H9 (cell line): Measurements from ENCODE around the gene ACAP2. TPM values are rescaled to one million over a fixed set of nuclear protein-coding genes. Genes with fewer than 3 reads are reported as not detected.

ENCODE experiments used
- DNase-seq: peaks from one replicate; pipeline ENCODE4 v3.0.0-alpha.2; 2017
- H2AFZ ChIP-seq: one replicate; pipeline ENCODE4 v1.6.1; 2013; ENCODE audit warnings: mild to moderate bottlenecking, low read length, control low read depth, moderate library complexity
- H2AK5ac ChIP-seq: 2 replicates; pipeline ENCODE4 v1.6.1; 2013; ENCODE audit warnings: low read length, control low read depth, mixed read lengths; ENCODE audit not compliant: insufficient read length
- H2BK120ac ChIP-seq: one replicate; pipeline ENCODE4 v1.6.1; 2013; ENCODE audit warnings: low read depth, mild to moderate bottlenecking, low read length, control low read depth, inconsistent platforms; ENCODE audit not compliant: poor library complexity, severe bottlenecking
- H2BK12ac ChIP-seq: 2 replicates; pipeline ENCODE4 v1.6.1; 2013; ENCODE audit warnings: low read length, control low read depth, mixed read lengths, low read depth; ENCODE audit not compliant: insufficient read length
- H2BK15ac ChIP-seq: 2 replicates; pipeline ENCODE4 v1.6.1; 2013; ENCODE audit warnings: low read depth, low read length, control low read depth
- H2BK20ac ChIP-seq: one replicate; pipeline ENCODE4 v1.6.1; 2013; ENCODE audit warnings: low read depth, mild to moderate bottlenecking, low read length, control low read depth, inconsistent platforms; ENCODE audit not compliant: poor library complexity, severe bottlenecking
- H2BK5ac ChIP-seq: 2 replicates; pipeline ENCODE4 v1.6.1; 2013; ENCODE audit warnings: low read length, control low read depth, mixed read lengths; ENCODE audit not compliant: insufficient read length
- H3K14ac ChIP-seq: 2 replicates; pipeline ENCODE4 v1.6.1; 2013; ENCODE audit warnings: low read length, control low read depth; ENCODE audit not compliant: insufficient read depth
- H3K18ac ChIP-seq: 2 replicates; pipeline ENCODE4 v1.6.1; 2013; ENCODE audit warnings: low read depth, mild to moderate bottlenecking, mixed read lengths, low read length, control low read depth; ENCODE audit not compliant: insufficient read length
- H3K23ac ChIP-seq: 2 replicates; pipeline ENCODE4 v1.6.1; 2013; ENCODE audit warnings: low read length, control low read depth, mixed read lengths, low read depth; ENCODE audit not compliant: insufficient read length
- H3K23me2 ChIP-seq: 2 replicates; pipeline ENCODE4 v1.6.1; 2013; ENCODE audit warnings: low read depth, mild to moderate bottlenecking, mixed read lengths, low read length, control low read depth; ENCODE audit not compliant: insufficient read length, poor library complexity, severe bottlenecking
- H3K27ac ChIP-seq: 2 replicates; pipeline ENCODE4 v1.5.1; 2013; ENCODE audit warnings: low read length, control low read depth, mixed read lengths, low read depth; ENCODE audit not compliant: insufficient read length
- H3K27me3 ChIP-seq: 2 replicates; pipeline ENCODE4 v1.6.1; 2013; ENCODE audit warnings: low read length, control low read depth, inconsistent platforms; ENCODE audit not compliant: insufficient read depth
- H3K4ac ChIP-seq: 2 replicates; pipeline ENCODE4 v1.6.1; 2013; ENCODE audit warnings: low read depth, mild to moderate bottlenecking, control low read depth, inconsistent platforms, low read length, moderate library complexity
- H3K4me1 ChIP-seq: 2 replicates; pipeline ENCODE4 v1.6.1; 2013; ENCODE audit warnings: low read length, control low read depth, inconsistent platforms; ENCODE audit not compliant: insufficient read depth
- H3K4me2 ChIP-seq: 2 replicates; pipeline ENCODE4 v1.6.1; 2013; ENCODE audit warnings: low read length, control low read depth, mixed read lengths; ENCODE audit not compliant: insufficient read length, insufficient read depth
- H3K56ac ChIP-seq: 2 replicates; pipeline ENCODE4 v1.6.1; 2013; ENCODE audit warnings: low read depth, mild to moderate bottlenecking, mixed read lengths, low read length, control low read depth; ENCODE audit not compliant: insufficient read length
- H3K79me1 ChIP-seq: 2 replicates; pipeline ENCODE4 v1.6.1; 2013; ENCODE audit warnings: low read depth, mild to moderate bottlenecking, moderate library complexity, low read length, control low read depth, inconsistent platforms; ENCODE audit not compliant: insufficient read depth, poor library complexity, severe bottlenecking
- H3K79me2 ChIP-seq: 2 replicates; pipeline ENCODE4 v1.6.1; 2013; ENCODE audit warnings: low read length, control low read depth, inconsistent platforms; ENCODE audit not compliant: insufficient read depth
- H3K9ac ChIP-seq: 2 replicates; pipeline ENCODE4 v1.6.1; 2013; ENCODE audit warnings: low read length, control low read depth, mixed read lengths; ENCODE audit not compliant: insufficient read length; ENCODE audit errors: extremely low read depth
- H3K9me3 ChIP-seq: one replicate; pipeline ENCODE4 v1.6.1; 2013; ENCODE audit warnings: low read depth, low read length, inconsistent platforms; ENCODE audit not compliant: control insufficient read depth
- H3T11ph ChIP-seq: one replicate; pipeline ENCODE4 v1.6.1; 2013; ENCODE audit warnings: mild to moderate bottlenecking, low read length, control low read depth, inconsistent platforms
- H4K20me1 ChIP-seq: one replicate; pipeline ENCODE4 v1.6.1; 2013; ENCODE audit not compliant: control insufficient read depth, insufficient read length, insufficient read depth
- H4K5ac ChIP-seq: 2 replicates; pipeline ENCODE4 v1.6.1; 2013; ENCODE audit warnings: low read depth, mild to moderate bottlenecking, mixed read lengths, low read length, control low read depth; ENCODE audit not compliant: insufficient read length
- H4K8ac ChIP-seq: replicated peaks from 2 replicates; pipeline ENCODE4 v1.6.1; 2013; ENCODE audit warnings: low read length, control low read depth, mixed read lengths, low read depth; ENCODE audit not compliant: insufficient read length
- H4K91ac ChIP-seq: 2 replicates; pipeline ENCODE4 v1.6.1; 2013; ENCODE audit warnings: low read depth, mild to moderate bottlenecking, moderate library complexity, mixed read lengths, low read length, control low read depth; ENCODE audit not compliant: insufficient read length
- H3K27ac Mint-ChIP-seq, 3 experiments: 2 replicates in 2 of 3; 3 replicates in 1 of 3; pipeline ENCODE4 v1.8.0; 2020 to 2021; ENCODE audit warnings: mixed read lengths in 3 of 3, mild to moderate bottlenecking in 1 of 3, moderate library complexity in 1 of 3
- H3K27me3 Mint-ChIP-seq: 2 replicates; pipeline ENCODE4 v1.8.0; 2021; ENCODE audit warnings: low read depth, mild to moderate bottlenecking, moderate library complexity, mixed read lengths
- H3K36me3 Mint-ChIP-seq, 3 experiments: 2 replicates in 2 of 3; 3 replicates in 1 of 3; pipeline ENCODE4 v1.8.0; 2020 to 2021; ENCODE audit warnings: low read depth in 3 of 3, mixed read lengths in 3 of 3; ENCODE audit not compliant: insufficient read depth in 1 of 3
- H3K4me1 Mint-ChIP-seq, 2 experiments: 2 replicates each; pipeline ENCODE4 v1.8.0; 2020; ENCODE audit warnings: mixed read lengths in 2 of 2
- H3K4me3 Mint-ChIP-seq, 2 experiments: 2 replicates in 1 of 2; 3 replicates in 1 of 2; pipeline ENCODE4 v1.8.0; 2020 to 2021; ENCODE audit warnings: mild to moderate bottlenecking in 2 of 2, mixed read lengths in 2 of 2, moderate library complexity in 1 of 2
- H3K9me3 Mint-ChIP-seq, 2 experiments: 2 replicates in 1 of 2; 3 replicates in 1 of 2; pipeline ENCODE4 v1.8.0; 2020; ENCODE audit warnings: mild to moderate bottlenecking in 2 of 2, mixed read lengths in 2 of 2, moderate library complexity in 1 of 2
- CTCF ChIP-seq: fragments of 200-600 bp; sonication (generic); conservative IDR thresholded peaks from 3 replicates; pipeline ENCODE4 v1.8.0; 2021; ENCODE audit warnings: antibody characterized with exemption, mild to moderate bottlenecking
- WGBS: extraction: QIAGEN DNeasy Blood & Tissue Kit; methylation state at CpG from one replicate; pipeline ENCODE4 v1.1.7; 2013; ENCODE audit warnings: missing lambda C conversion rate, low lambda C conversion rate, mixed read lengths; ENCODE audit not compliant: insufficient read length; ENCODE audit errors: extremely low coverage; 5-methylcytosine and 5-hydroxymethylcytosine counted together
- total RNA-seq: library from RNA; stranded (reverse); gene quantifications from 2 replicates; pipeline ENCODE4 v1.2.1, GENCODE V29; 2021

Gene ACAP2
- total RNA-seq, 1 experiment from 2014 or later: 30.8 TPM

- no peak overlapping the region for H3K23ac ChIP-seq
- Mint-ChIP-seq H3K27ac (no peak overlapping the region), H3K4me3 (no peak overlapping the region), H3K27me3 (no peaks in the 10 kb centered on the region), H3K9me3 (no peaks in the 10 kb centered on the region), H3K4me1 (peaks cover 0 to 6% of the 10 kb centered on the region in 2 experiments; a peak in 1 of 4 replicates), H3K36me3 (peaks cover 6 to 10% (median 8%) of the 10 kb centered on the region in 3 experiments; a peak in 5 of 7 replicates)
- H3K9ac ChIP-seq: no peak overlapping the region
- TF ChIP-seq CTCF: no peak
- no peak overlapping the region for H3K18ac ChIP-seq
- H3K14ac ChIP-seq: no peak overlapping the region
- WGBS: no CpG with 5 or more reads among the region's 7 CpGs
- H2BK120ac ChIP-seq: no peak overlapping the region
- H3K9me3 ChIP-seq: no peaks in the 10 kb centered on the region
- H3K4ac ChIP-seq: no peak overlapping the region
- H4K5ac ChIP-seq: no peak overlapping the region
- no peak overlapping the region for H4K91ac ChIP-seq
- DNase-seq: no peak
- H4K20me1 ChIP-seq: no peaks in the 10 kb centered on the region
- H3K27ac ChIP-seq: no peak overlapping the region
- H4K8ac ChIP-seq: no peak overlapping the region
- no peak overlapping the region for H3K4me2 ChIP-seq
- no peak overlapping the region for H2BK5ac ChIP-seq
- no peak overlapping the region for H2AFZ ChIP-seq
- no peak overlapping the region for H2BK20ac ChIP-seq
- H3K56ac ChIP-seq: no peak overlapping the region
- no peak overlapping the region for H2BK12ac ChIP-seq
- no peaks in the 10 kb centered on the region for H3K27me3 ChIP-seq
- H3K23me2 ChIP-seq: no peaks in the 10 kb centered on the region
- H3T11ph ChIP-seq: no peak overlapping the region
- no peak overlapping the region for H2BK15ac ChIP-seq
- H3K79me1 ChIP-seq: no peaks in the 10 kb centered on the region
- no peaks in the 10 kb centered on the region for H3K79me2 ChIP-seq
- H2AK5ac ChIP-seq: no peak overlapping the region
- H3K4me1 ChIP-seq: no peaks in the 10 kb centered on the region
These were observed 70.6 kb downstream of the ACAP2 start for GRCh38 chr3:195372220-195372619.
